ENCODE measurements around the gene MCL1.

The MCL1 gene

GRCh38 chr1:150621497-150622302 is 42.3 kb upstream of the MCL1 start:
- peak overlapping the region; percentile 69 for H3K27ac ChIP-seq
- POLR2A ChIA-PET (ENCODE audit: low non-redundant PET): no interaction called here
- no peak for DNase-seq (ENCODE audit: low spot score)
- TF ChIP-seq CTCF (conservative IDR thresholded peaks at IDR 0.05; ENCODE audit: low read depth): peak; percentile 46
- CTCF ChIA-PET: interaction anchor here (0.6 kb wide), 1 partner anchor 10 kb away, joined by 7 read pairs; no protein-coding TSS in a partner anchor

- ChIA-PET CTCF (interaction anchor here (0.6 to 1.1 kb wide), 2 partner anchors 9 to 193 kb away, joined by 3 to 7 read pairs; no protein-coding TSS in a partner anchor), POLR2A (ENCODE audit: low non-redundant PET) (interaction anchor here (0.6 kb wide), 1 partner anchor 59 kb away, joined by 3 read pairs; no protein-coding TSS in a partner anchor)
- TF ChIP-seq CTCF (conservative IDR thresholded peaks at IDR 0.05; ENCODE audit: low read depth): no peak
- H3K27ac ChIP-seq: peak overlapping the region; percentile 69
- DNase-seq (ENCODE audit: low spot score): no peak
These were observed 41.5 kb upstream of the MCL1 start for GRCh38 chr1:150620919-150621318.

DNA sequence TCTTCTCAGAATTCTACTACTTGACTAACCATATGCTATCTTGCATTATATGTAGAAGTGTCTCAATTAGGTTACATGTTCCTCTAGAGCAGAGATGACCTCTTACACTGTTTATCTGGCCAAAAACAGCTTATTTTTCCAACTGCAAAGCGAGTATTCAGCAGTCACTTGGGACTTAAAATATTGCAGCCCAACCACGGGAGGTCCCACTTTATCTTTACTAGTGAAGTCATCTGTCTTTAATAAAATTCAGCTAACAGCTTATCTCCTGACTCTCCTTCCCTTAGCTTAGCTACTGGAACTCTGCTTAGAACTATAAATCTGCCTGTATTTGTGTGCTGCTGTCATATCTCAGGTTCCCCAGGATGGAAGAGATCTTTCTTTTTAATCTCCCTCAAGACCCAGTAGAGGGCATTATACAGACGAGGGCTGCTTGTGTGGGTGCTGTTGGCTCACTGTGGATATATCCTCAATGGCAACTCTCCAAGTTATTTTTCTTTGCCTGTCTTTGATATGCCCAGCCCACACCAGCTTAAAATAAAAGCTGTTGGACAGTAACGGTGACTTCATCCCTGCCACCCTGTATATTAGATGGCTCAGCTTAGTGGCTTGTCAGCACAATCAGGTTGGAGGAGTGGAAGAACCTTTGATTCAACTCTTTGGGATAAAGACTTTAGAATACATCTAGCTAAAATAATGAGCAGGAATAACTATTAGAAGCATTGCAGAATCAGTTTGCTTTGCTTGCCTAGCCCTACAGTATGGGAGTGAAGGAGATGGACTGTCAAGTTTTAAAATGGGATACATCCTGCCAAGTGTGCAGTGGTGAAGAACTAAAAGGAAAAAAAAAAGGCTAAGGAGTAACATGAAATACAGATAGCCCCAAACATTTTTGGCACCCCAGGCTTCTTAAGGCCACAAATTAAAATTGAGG is 40.4 kb upstream of the MCL1 start:
- ChIA-PET CTCF (interaction anchor here (0.5 to 1.1 kb wide), 3 partner anchors 15 to 254 kb away, joined by 3 to 4 read pairs (median 3); no protein-coding TSS in a partner anchor), POLR2A (ENCODE audit: low non-redundant PET) (interaction anchor here (0.6 to 1.4 kb wide), 2 partner anchors 10 to 153 kb away, joined by 4 to 8 read pairs; no protein-coding TSS in a partner anchor)
- peak; percentile 41 for TF ChIP-seq CTCF (conservative IDR thresholded peaks at IDR 0.05; ENCODE audit: low read depth)
- peak; percentile 62 for DNase-seq (ENCODE audit: low spot score)
- H3K27ac ChIP-seq: no peak overlapping the region

GRCh38 chr1:150615346-150616201 is 36.2 kb upstream of the MCL1 start:
- no peak for TF ChIP-seq CTCF (conservative IDR thresholded peaks at IDR 0.05; ENCODE audit: low read depth)
- peak overlapping the region; percentile 97 for H3K27ac ChIP-seq
- ChIA-PET POLR2A (ENCODE audit: low non-redundant PET) (no interaction called here), CTCF (no interaction called here)
- no peak for DNase-seq (ENCODE audit: low spot score)

GRCh38 chr1:150613061-150613920 is 33.9 kb upstream of the MCL1 start:
- TF ChIP-seq CTCF (conservative IDR thresholded peaks at IDR 0.05; ENCODE audit: low read depth): no peak
- POLR2A ChIA-PET (ENCODE audit: low non-redundant PET): no interaction called here
- peak overlapping the region; percentile 97 for H3K27ac ChIP-seq
- DNase-seq (ENCODE audit: low spot score): peak; percentile 71
- CTCF ChIA-PET: no interaction called here
